Measurements from ENCODE around the gene DNMT1.
"Not testable (repeated sequence)": the region's sequence is repeated elsewhere in the genome, so short reads cannot be mapped to it uniquely, and the experiment has no call there.

The DNMT1 gene

DNA sequence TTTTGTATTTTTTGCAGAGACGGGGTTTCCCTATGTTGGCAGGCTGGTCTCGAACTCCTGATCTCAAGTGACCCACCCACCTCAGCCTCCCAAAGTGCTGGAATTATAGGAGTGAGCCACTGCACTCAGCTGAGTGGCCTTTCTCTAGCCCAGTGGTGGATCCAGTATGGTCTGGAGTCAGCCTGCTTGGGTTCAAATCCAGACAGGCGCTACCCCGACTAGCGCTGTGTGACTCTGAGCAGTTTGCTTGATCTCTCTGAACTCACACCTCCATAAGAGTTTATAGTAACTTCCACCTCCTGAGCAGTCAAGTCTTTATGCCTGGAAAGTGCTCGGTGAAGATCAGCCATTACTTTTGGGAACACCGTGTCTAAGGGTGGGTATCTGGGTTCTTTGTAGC lies 25.9 kb upstream of the DNMT1 start:
- no peak for DNase-seq

DNA sequence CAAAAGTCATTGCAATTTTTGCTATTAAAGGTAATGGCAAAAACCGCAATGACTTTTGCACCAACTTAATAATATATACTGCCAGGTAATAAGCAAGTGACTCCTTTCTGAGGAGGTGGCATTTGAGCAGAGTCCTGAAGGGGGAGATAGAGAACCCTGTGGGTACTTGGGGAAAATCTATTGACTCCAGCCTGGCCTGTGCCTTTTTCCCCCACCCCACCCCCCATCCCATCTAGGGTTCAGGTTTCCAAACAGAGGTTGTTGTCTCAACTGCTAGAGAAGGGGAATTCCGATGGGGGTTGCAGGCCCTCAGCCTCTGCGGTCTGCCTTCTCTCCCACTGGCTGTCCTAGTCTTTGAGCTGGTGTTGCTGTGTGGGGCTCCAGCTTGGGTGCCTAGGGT lies 24.9 kb upstream of the DNMT1 start:
- DNase-seq = peak in 1 of 2 experiments; percentile 6

DNA sequence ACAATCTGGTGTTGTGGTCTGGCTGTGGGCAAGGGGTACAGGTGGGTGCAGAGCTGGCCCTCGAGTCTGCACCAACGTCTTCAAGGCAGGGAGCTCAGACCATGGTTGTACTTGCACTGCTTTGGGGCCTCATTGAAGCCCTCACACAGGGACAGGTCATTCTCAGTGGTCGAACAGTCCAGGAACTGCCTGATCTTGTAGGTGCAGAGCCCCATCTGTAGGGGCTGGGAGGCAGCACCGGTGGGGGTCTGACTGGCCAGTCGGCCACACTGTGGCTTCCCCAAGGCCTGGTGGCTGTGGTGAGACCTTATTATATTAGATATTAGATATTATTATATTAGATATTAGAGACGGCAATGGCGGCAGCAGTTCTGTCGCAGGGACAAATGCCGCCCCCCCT lies 22.3 kb upstream of the DNMT1 start:
- DNase-seq = no peak

DNA sequence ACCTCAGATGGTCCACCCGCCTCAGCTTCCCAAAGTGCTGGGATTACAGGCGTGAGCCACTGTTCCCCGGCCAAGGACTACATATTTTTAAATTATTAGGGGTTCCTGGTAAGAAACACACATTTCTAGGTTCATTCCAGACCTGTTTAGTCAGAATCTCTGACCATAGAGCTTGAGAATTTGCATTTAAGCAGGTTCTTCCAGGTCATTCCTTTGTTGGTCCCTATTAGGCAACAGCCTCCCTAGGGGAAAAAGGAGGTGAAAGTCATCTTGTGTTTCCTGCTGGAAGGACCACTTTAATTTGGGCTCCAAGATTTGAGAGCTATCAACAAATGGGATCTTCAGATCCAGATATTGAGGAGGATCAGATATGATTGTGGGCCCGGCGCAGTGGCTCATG lies 20.0 kb upstream of the DNMT1 start:
- no peak for DNase-seq

DNA sequence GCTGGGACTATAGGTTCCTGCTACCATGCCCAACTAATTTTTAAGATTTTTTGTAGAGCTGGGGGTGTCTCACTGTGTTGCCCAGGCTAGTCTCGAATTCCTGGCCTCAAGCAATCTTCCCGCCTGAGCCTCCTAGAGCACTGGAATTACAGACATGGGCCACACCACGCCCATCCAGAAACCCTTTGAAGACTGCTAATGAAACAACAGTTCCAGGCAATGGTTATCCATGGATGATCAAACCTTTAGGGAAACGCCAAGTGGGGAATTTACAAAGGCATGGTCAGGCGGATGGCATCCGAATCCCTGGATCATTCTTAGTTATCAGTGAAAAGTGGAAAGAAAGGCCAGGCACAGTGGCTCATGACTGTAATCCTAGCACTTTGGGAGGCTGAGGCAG lies 16.9 kb upstream of the DNMT1 start:
- no peak for DNase-seq

DNA sequence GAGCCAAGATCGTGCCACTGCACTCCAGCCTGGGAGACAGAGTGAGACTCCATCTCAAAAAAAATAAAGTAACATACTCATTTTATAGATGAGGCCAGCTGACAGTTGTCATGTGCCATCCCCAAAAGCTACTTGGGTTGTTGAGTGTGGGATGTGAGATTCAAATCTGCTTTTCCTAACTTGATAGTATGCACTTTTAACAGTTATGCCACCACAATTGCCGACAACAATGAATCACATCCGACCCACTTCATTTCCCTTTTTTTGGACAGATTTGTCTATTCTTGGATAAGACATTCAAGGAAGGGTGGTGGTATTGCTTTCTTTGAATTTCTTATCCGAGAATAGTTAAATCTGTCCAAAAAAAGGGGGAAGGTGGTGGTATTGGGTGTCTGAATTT lies 16.3 kb upstream of the DNMT1 start:
- no peak for DNase-seq

DNA sequence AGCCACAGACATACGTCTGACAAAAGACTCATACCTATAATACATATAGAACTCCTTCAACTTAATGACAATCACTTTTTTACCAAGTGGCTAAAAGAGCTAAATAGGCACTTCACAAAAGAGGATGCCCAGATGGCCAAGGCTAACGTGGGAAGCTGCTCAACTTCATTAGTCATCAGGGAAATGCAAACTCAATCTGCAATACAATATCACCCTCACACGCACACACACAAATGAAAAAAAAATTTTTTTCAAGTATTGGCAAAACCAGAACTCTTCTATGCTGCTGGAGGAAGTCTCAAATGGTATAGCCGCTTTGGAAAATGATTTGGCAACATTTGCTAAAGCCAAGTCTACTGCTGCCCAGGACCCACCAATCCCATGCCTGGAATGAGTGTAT lies 14.6 kb upstream of the DNMT1 start:
- no peak for DNase-seq

DNA sequence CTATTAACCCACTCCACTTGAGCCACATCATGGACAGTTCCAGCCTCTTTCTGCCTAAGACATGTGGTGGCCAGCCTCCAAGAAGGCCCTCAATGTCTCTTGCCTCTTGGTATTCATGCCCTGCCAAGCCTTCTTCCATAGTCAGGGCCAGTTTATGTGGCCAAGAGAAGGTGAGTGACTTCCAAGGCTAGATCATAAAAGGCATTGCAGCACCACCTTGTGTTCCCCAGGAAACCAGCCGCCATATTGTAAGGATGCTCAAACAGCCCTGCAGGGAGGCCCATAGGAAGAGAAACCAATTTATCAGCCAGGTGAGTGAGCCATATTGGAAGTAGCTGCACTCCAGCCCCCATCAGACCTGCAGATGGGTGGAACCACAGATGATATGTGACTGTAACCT lies 12.3 kb upstream of the DNMT1 start:
- DNase-seq = no peak

DNA sequence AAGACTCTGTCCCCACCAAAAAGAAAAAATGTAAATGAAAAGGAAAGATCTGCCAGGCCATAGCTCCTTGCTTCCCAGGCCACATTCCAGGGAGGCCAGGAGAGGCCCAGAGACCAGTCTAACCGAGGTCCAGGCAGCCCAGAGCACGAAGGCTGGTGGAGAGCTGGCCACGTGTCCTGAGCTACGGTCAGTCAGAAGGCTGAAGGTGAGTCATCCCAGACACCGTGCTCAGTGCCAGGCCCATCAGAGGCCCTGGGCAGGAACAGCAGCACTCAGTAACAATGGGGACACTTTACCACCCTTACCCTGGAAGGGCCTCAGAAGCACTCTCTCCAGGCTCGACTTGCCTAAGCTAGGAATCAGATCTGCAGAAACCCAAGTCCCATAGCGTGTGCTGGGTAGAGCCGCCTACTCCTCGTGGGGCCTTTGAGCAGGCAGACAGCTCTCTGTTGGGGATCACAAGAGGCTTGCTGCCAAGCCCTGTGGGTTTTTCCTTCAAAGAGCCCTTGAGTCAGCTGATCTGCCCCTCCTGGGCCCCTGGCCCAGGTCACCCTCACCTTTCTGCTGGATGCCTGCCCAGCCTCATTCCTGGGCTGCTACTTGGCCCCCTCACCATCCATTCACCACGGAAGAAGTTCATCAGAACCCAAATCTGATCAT lies 11.6 kb upstream of the DNMT1 start:
- no peak for DNase-seq

DNA sequence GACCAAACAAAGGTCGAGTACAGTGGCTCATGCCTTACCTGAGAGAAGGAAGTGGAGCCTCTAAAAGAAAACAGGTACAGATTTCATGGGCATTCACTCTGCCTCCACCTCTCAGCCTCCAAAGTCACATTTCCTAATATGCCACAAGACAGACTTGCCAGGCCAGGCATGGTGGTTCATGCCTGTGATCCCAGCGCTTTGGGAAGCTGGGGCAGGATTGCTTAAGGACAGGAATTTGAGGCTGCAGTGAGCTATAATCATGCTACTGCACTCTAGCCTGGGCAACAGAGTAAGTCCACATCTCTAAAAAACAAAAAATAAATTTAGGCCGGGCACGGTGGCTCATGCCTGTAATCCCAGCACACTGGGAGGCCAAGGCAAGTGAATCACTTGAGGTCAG lies 10.9 kb upstream of the DNMT1 start:
- no peak for DNase-seq

DNA sequence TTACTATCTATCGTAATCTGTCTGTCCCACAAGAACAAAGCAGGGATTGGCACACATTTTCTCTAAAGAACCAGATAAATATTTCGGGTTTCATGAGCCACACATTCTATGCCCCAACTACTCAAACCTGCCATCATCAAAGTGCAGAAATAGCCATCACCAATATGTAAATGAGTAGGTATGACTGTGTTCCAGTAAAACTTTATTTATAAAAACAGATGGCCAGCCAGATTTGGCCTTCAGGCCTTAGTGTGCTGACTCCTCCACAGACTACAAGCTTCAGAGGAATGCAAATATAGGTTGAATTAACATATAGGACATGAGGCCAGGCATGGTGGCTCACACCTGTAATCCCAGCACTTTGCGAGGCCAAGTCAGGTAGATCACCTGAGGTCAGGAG lies 8.9 kb upstream of the DNMT1 start:
- DNase-seq = no peak

DNA sequence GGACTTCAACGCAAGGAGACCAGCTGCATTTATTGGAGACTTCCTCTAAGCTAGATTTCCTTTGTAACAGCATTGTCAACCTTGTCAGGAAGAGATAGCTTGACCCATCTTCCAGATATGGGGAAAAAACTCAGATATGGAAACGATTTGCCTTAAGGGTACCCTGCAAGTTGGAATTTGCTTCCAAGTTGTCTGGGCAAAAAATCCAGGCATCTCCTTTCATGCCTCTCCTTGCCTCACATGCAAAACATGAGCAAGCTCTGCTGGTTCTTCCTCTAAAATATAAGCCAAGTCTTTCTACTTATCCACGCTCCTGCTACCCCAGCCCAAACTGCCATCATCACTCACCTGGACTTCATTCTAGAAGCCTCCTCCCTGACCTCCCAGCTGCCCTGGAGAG lies 6.4 kb upstream of the DNMT1 start:
- no peak for DNase-seq

DNA sequence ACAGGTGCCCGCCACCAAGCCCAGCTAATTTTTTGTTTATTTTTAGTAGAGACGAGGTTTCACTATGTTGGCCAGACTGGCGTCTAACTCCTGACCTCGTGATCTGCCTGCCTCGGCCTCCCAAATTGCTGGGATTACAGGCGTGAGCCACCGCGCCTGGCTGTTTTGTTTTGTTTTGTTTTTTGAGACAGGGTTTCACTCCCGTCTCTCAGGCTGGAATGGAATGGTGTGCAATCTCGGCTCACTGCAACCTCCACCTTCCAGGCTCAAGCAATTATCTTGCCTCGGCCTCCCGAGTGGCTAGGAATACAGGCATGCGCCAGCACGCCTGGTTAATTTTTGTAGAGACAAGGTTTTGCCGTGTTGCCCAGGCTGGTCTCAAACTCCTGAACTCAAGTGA lies 5.3 kb upstream of the DNMT1 start:
- DNase-seq = not testable (repeated sequence)

DNA sequence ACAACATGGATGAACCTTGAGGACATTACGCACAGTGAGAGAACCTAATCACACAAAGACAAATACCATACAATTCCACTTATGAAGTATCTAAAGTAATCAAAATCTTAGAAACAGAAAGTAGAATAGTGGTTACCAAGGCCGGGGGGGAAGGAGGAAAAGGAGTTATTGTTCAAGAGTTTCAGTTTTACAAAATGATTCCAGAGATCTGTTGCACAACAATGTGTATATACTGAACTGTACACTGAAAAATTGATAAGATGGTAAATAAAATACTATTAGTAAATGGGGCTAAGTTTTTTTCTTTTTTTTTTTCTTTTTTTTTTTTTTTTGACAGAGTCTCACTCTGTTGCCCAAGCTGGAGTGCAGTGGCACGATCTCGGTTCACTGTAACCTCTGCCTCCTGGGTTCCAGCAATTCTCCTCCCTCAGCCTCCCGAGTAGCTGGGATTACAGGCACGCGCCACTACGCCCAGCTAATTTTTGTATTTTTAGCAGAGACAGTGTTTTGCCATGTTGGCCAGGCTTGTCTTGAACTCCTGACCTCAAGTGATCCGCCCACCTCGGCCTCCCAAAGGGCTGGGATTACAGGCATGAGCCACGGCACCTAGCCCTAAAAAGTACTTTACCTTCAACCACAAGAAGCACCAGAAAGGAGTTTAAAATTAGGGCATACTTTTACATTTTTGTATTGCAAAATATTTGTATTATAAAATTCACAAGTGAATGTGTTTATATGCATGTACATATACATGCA lies 4.3 kb upstream of the DNMT1 start:
- not testable (repeated sequence) for DNase-seq

DNA sequence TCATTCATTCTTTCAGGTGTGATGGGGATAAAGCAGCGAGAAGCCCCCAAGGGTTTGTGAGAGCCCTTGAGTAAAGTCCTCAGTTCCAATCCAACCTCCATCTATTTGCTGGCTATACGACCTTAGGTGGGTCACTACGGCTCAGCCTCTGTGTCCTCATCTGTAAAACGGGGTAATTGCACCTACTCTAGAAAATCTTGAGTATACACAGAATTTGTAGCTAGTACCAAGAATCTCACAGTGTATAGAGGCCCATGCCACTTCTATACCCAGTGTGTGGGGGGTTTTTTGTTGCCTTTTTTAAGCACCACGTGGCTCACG lies 406 bp upstream of the DNMT1 start:
- DNase-seq = no peak

DNA sequence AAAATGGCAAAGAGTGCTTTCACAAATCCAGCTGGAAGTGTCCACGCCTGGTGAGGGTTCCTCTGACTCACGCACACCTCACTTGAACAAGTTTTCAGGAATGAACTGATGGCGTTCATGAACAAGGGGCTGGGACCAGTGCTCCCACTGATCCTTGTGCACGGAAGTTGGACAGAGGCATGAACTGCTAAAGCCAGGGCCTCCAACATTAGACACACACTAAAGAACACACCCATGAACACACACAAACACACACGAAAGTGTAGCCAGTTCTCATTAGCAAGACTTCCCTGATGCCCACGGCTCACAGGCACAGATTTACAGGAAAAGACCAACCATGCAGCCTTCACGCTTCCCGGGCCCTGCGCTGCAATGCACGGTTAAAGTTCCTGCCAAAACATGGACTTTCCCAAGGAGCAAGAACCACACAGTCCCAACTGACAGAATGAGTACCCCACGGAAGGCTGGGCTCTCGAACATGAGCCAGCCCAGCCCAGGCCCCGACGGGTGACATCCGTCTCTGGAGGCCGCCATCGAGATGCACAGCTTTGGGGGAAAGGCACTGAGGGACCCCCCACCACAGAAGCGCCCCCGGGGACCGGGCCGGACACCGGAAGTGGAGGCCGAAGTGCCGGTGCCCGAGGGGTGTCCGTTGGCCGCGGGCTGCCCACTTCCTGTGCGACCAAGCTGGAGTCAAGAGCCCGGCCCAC lies 808 bp downstream of the DNMT1 start:
- peak in 1 of 2 experiments; percentile 40 for DNase-seq

DNA sequence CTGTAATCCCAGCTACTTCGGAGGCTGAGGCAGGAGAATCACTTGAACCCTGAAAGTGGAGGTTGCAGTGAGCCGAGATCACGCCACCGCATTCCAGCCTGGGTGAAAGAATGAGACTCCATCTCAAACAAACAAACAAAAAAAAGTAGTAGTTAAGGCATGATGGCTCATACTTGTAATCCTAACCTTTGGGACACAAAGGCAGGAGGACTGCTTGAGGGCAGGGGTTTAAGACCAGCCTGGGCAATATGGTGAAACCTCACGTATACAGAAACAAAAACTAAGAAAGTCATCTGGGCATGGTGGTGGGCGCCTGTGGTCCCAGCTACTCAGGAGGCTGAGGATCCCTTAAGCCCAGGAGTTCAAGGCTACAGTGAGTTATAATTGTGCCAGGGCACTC lies 1.8 kb downstream of the DNMT1 start:
- no peak for DNase-seq

DNA sequence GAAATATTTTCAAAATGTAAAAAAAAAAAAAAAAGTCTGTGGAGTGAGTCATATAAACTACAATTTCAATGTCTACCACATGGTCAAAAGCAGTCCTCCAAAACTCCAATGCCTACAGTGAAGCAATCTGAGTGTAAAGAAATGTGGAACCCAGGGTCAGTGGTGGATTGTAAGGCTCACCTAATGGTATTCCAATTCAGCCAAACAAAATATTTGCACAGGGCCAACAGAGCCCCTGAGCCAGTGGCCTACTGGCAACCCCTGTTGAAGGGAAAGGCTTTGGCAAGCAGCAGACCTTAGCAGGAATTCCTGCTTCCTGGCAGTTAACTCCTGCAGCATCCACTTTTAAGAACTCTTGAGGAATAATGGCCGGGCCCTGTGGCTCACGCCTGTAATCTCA lies 3.4 kb downstream of the DNMT1 start:
- DNase-seq = no peak

DNA sequence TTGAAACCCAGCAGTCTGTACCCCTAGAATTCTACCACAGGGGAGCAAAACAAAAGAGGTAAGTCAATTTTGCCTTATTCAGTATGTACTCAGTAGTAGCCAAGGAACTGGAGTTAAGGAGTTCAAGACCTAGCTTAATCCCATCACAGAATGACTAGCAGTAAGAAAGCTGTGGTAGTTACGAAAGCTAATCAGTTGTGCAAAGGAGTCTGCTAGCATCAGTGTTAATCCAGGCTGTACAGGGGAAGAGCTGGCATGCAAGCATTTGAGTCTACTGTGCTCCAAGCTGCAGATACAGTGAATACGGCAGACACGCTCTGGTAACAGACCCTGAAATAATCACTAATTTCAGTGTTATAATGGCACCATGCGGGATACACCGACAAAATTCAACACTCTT lies 4.7 kb downstream of the DNMT1 start:
- no peak for DNase-seq

DNA sequence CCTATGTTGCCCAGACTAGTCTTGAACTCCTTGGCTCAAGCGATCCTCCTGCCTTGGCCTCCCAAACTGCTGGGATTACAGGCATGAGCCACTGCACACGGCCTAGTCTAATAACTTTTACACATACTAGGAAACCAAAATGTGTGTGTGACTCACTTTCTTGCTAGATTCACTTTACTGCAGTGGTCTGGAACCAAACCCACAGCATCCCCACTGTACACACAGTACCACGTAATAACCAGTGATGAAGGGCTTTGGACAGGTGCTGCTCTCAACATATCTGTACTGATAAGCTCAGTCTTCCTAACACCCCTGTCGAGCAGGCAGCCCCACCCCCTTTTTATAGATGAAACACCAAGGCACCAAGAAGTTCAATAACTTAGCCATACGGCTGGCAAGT lies 5.1 kb downstream of the DNMT1 start:
- DNase-seq = no peak

DNA sequence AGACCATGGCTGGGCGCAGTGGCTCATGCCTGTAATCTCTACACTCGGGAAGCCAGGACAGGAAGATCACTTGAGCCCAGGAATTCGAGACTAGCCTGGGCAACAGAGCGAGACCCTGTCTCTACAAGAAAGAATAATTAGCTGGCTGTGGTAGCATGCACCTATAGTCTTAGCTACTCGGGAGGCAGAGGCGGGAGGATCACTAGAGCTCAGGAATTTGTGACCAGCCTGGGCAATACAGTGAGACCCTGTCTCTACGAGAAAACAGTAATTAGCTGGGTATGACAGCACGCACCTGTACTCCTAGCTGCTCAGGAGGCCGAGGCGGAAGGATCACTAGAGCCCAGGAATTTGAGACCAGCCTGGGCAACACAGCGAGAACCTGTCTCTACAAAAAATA lies 7.4 kb downstream of the DNMT1 start:
- DNase-seq = no peak

DNA sequence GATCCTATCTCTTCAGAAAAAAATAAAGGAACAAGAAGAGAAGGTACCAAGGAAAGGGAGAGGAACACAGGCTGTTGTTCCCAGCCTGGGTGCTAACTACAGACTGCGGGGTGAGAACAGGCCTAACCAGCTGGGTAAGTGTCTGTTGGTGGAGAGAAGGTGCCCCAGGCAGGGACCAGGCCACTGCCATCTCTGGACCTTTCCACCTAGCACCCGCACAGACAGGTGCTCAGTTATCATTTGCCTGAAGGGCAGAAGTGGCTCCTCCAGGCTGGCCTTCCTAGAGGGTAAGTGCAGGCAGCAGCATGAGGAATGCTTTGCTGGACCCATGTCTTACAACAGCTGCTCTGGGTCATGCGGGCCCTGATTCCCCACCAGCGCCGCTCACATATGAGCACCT lies 10.1 kb downstream of the DNMT1 start:
- DNase-seq = no peak

DNA sequence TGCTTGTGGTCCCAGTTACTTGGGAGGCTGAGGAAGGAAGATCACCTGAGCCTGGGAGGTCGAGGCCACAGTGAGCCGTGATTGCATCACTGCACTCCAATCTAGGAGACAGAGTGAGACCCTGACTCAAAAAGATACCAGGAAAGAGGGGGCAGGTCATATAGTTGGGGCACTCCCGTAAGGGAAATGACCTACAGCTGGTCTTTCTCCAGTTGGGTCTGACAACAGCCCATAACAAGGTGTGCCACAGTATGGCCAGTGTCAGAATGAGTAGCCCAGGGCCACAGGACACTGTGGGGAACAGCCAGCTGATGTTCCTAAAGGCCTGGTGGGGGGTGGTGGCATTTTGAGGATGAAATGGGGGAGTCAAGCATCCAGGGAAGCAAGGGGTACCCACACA lies 10.8 kb downstream of the DNMT1 start:
- DNase-seq = no peak

DNA sequence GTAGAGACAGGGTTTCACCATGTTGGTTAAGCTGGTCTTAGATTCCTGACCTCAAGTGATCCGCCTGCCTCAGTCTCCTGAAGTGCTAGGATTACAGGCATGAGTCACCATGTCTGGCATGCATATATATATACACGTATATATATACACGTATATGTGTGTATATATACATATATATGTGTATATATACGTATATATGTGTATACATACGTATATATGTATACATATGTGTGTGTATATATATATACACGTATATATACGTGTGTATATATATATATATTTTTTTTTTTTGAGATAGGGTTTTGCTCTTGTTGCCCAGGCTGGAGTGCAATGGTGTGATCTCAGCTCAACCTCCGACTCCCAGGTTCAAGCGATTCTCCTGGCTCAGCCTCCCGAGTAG lies 11.9 kb downstream of the DNMT1 start:
- DNase-seq = no peak

DNA sequence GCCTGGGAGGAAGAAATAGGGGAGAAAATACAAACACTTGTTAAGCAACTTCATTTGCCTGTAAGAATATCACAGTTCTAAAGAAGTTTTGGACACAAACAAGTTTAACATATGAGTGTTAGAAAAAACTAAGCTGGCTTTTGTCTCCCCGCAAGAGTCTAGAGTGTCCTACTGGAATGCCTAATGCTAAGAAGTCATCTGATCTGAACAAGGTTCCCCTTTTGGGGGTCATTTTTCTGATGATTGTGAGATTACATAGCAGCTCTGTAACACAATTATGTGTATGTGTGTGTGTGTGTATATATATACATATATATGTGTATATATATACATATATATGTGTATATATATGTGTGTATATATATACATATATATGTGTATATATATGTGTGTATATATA lies 12.7 kb downstream of the DNMT1 start:
- DNase-seq = no peak

Measured in NCI-H2081 (cell line).